Activated CD8-positive, alpha-beta memory T cell treated with anti-CD3 and anti-CD28 coated beads, Interleukin-2, amount 50 U/mL, for 48 hours (primary cell): ENCODE results near the gene DDX5.
"Not testable (repeated sequence)": the region's sequence is repeated elsewhere in the genome, so short reads cannot be mapped to it uniquely, and the experiment has no call there.

Source experiments
- DNase-seq: peaks from one replicate; pipeline ENCODE4 v3.0.0-alpha.2; 2020

Gene DDX5

GRCh38 chr17:64506576-64507412 is 705 bp upstream of the DDX5 start, which contains the start of gene CEP95:
CEP95 (plus strand) TSS chr17:64506977; CDS start chr17:64507098, 121 bp downstream.
- DNase-seq = peak; percentile 98

DNA sequence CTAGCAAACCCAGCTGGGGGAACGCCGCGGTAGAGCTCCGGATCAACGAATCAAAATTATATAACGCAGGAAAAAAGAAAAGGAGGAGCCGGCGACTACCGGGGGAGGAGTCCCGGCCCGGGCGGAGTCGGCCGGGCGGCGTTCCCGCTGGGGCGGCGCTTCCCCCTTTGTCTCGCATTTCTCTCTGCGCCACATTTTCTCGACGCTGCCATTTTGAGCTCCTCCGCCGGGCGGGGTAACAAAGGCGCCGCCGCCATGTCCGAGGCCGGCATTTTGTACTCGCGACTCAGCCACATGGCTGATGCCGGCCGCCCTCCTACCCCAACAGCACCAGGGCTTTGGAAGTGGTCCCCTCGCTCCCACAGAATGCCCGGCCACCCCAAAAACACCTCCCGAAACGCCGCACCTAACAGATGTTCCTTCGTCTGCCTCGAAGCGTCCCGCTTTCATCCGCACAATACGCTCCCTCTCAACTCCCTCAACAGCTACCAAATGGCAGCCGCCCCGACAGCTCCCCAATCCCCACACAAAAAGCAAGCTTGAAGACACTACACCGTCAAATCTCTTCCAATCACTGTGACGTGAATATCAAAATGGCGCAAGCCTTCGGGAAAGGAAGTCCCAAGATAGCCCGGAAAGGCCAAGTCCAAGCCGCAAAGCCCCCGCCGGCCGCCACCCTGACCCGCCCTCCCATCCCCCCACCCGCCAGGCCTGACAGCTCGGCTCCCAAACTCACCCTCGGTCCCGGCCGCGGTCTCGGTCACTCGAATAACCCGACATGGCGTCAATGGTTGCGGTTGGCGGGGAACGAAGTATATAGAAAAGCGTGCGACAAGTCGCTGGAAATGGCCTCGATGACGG is 519 bp downstream of the DDX5 start:
- DNase-seq = peak; percentile 90

- no peak for DNase-seq
Observed at GRCh38 chr17:64504769-64505339, 1.2 kb downstream of the DDX5 start.

- DNase-seq = no peak
Observed at GRCh38 chr17:64503821-64504768, 2.0 kb downstream of the DDX5 start.

GRCh38 chr17:64503341-64503740 is 2.7 kb downstream of the DDX5 start:
- no peak for DNase-seq

DNA sequence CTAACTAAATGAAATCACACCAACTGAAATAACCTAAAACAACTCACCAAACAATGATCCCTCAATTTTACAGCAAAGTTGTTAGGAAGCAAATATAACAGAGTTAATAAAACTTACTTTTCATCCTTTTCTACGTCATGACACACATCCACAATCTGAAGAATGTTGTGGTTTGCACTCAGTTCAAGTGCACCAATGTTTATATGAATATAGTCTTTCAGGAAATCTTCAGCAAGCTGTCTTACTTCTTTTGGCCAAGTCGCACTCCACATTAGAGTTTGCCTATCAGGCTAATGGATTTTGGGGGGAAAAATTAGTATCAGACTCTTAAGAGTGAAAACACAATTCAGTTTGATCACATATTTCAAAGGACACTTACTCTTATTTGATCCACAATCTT is 3.3 kb downstream of the DDX5 start:
- no peak for DNase-seq

- no peak for DNase-seq
Observed at GRCh38 chr17:64502021-64502420, 4.1 kb downstream of the DDX5 start.

DNA sequence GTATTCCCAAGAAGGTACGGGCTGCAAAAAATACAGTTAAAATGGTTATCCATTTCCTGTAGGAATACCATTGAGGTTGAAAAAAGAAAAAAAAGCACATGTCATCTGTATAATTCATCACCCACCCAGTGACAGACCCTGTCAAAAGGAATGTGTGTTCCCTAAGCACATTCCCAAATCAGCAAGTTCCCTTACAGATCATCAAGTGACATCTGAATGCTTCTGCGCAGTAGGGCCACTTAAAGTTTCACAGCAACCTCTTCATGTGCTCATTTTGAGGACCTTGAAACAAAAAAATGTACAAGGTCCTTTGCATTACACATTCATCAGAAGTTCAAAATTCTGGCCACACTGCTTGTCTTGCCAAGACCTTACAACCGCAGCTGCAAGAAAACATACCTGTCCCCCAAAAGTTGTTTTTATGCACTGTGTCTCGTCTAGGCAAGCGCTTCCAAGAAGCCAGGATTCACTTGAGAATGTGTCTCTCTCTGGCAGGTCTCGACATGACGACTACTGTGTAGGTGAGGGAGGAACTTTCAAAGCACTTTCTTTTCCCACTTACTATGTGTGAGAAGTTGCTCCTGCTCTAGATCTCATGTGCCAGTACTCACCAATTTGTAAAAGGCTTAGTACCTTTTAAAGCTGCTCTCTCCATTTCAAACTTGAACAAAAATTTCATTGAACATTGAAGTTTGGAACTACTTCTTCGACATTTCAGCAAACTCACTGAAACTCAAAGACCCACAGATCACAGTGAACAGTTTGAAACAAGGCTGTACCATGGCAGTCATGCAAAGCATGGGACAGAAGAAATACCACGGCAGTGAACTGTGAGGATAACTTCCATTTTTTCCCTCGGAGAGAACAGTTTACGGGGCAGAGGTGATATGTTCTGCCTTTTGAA is 5.0 kb downstream of the DDX5 start:
- DNase-seq = no peak

DNA sequence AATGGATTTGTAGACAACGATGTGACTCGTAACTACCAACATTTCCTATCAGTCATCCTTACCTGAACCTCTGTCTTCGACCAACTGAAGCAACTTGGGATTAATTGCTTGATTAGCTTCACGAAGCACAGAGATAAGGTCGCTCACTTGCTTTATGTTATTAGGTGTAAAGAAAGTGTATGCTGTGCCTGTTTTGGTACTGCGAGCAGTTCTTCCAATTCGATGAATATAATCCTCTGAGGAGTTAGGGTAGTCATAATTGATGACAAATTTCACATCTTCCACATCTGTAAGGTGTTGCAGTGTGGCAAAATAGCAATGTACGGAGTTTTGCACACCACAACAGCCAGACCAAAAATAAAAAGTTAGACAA is 5.6 kb downstream of the DDX5 start:
- DNase-seq = no peak

DNA sequence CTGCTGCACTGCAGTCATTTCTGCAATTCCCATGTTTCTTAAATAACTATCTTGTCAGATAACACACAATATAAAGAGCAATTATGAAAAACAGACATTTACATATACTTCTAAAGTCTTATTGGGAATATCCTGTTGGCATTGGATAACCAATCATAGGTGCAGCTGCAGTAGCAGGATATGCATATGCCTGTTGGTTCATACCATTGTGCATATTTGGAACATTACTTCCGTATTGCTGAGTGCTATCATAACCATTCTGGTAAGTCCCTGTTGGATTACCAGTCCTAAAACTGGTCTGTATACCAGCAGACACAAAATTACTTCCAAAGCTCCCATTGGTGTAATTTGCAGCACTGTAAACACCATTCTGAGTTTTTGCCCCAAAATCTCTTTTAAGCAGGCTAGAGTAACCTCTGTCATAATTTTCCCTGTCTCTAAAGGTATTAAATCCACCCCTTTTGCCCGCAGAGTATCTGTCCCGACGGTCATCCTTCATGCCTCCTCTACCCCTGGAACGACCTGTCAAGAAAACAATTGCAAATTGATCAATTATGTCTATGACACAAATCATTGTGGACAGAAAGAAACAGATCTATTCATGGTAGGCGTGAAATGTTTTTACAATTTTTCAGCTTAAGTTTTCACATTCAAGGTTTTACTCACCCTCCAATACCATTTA is 6.1 kb downstream of the DDX5 start:
- DNase-seq = no peak

DNA sequence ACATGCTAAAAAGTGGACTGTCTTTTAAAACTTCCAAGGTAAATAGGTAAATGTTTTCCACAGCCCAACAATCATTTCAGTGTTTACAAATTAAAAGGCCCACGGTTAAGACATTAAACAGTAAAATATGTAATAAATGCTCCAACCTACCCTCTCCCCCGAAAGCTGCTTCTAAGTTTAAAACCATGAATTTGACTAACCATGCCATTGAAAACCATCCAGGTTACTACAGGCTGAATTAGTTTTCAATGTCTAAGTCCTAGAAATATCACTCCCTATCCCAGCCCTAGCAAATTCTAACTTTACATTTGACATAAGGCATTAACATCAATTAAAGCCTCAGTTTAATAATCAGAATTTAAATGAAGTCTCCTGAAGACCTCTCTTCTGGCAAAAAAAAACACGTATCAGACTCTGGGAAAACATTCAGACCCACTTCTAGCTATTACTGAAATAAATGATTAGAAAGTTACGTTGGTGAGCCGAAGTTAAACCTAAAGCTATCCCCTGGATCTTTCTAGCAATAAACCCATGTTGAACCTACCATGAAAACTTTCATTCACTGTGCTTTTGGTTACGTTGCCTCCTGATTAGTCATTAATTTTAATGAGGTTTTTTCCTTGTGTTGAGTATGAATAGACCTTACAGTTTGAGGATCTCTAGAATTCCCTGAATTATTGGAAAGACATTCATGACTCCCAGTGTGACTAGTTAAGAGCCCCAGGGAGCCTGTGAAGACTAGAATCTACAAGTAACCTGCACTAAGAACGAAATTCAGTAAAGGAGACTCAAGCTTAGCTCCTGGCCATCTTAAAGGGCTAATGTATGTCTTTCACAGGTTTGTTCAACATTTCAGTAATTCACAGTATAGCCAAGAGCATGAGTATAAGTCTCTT is 7.5 kb downstream of the DDX5 start:
- DNase-seq = no peak

DNA sequence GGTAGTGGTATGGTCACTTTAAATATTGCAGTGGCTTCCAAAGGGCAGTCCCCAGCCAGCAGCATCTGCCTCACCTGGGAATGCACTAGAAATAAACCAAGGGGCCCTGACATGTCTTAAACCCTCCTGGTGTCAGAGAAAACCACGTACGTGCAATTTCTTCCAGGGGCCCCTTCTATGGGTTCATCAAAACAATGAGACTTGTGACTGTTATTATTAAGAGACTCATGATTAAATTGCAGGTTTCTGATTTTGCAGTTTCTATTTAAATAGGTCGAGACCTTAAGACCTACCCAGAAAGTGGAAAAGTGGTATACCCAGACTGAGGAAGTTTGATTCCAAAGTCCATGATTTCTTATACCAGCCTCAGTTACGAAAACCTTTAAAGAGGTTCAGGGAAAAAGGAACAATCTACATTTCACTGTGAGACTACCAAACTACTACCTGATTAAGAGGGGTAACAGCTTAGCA is 8.5 kb downstream of the DDX5 start:
- peak; percentile 81 for DNase-seq

- DNase-seq = peak; percentile 98
Observed at GRCh38 chr17:64496786-64497564, 9.1 kb downstream of the DDX5 start, which contains the start of gene POLG2. POLG2 (minus strand) TSS chr17:64497054; CDS start chr17:64496968, 86 bp downstream.

- no peak for DNase-seq
Observed at GRCh38 chr17:64496348-64496785, 9.7 kb downstream of the DDX5 start.

DNA sequence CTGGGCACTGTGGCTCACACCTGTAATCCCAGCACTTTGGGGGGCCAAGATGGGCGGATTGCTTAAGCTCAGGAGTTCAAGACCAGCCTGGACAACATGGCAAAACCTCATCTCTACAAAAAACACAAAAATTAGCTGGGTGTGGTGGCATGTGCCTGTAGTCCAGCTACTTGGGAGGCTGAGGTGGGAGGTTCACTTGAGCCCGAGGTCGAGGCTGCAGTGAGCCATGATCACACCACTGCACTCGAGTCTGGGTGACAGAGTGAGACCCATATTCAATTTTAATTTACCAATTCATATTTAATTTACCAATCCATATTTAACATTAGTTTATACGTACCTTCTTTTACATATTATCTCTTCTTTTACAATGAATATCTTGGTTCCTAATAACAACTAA is 10.8 kb downstream of the DDX5 start:
- DNase-seq = not testable (repeated sequence)

DNA sequence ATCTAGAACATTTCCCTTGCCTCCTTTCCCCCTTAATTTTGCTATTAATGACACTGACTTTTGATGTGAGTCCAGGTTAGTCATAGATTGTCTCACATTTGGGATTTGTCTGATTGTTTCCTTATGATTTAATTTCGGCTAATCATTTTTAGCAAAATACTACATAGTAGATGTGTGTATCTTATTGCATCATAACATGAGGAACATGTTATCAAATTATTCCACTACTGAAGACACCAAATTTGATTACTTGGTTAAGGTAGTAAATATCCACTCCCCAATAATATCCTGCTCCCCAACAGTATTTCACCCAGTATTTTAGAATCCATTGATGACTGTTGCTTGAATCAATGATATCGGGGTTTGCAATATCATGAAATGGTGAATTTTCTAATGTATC is 12.0 kb downstream of the DDX5 start:
- no peak for DNase-seq

- DNase-seq = no peak
Observed at GRCh38 chr17:64492481-64493109, 13.5 kb downstream of the DDX5 start.

DNA sequence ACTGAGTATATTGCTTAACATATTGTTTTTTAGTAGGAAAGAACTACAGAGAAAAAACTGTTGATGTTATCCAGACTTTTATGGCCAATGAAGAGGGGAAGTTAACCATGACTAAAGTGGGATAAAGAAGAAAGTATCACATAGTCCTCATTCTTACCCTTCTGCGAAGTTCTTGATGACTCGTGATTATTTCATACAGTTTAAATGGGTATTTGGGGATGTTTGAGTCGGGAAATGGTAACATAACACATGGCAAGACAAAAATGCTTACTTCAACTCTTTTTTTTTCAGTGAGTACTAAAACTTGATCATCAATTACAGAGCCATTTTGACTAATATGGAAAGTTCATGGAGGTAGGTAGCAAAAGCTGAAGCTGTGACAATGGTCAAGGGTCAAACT is 14.1 kb downstream of the DDX5 start:
- no peak for DNase-seq
